Lung (tissue), 12 donors: ENCODE results near the gene GRK1. TPM values are rescaled to one million over a fixed set of nuclear protein-coding genes. Genes with fewer than 3 reads are reported as not detected.

ENCODE experiments used
- ATAC-seq: fragments of 200-7000 bp; cut with Tn5 transposase; one replicate; pipeline ENCODE4 v1.9.1; 2020; ENCODE audit warnings: moderate number of reproducible peaks; ENCODE audit not compliant: insufficient read depth, low FRiP score
- DNase-seq, 3 donors: peaks; one replicate each; pipeline ENCODE4 v3.0.0-alpha.2; 2013 to 2017
- H3K27ac ChIP-seq, 2 donors: one replicate each; pipeline ENCODE4 v1.5.1; 2013; ENCODE audit warnings: mild to moderate bottlenecking in 2 of 2, moderate library complexity in 2 of 2, control low read depth in 1 of 2, inconsistent platforms in 1 of 2, low read depth in 1 of 2, low read length in 1 of 2
- H3K27me3 ChIP-seq, 3 donors: one replicate each; pipeline ENCODE4 v1.5.1; 2013; ENCODE audit warnings: low read length in 2 of 3; ENCODE audit not compliant: control insufficient read depth in 3 of 3, insufficient read depth in 3 of 3
- H3K36me3 ChIP-seq, 4 donors: one replicate each; pipeline ENCODE4 v1.5.1; 2013; ENCODE audit warnings: low read length in 4 of 4, mild to moderate bottlenecking in 1 of 4, moderate library complexity in 1 of 4; ENCODE audit not compliant: control insufficient read depth in 4 of 4, insufficient read depth in 4 of 4
- H3K4me1 ChIP-seq, 5 donors: one replicate each; pipeline ENCODE4 v1.5.1; 2013; ENCODE audit warnings: low read length in 5 of 5, mild to moderate bottlenecking in 2 of 5, moderate library complexity in 1 of 5; ENCODE audit not compliant: control insufficient read depth in 5 of 5, insufficient read depth in 5 of 5
- H3K4me3 ChIP-seq: one replicate; pipeline ENCODE4 v1.5.1; 2013; ENCODE audit warnings: mild to moderate bottlenecking, control low read depth, moderate library complexity
- H3K9ac ChIP-seq, 2 donors: one replicate each; pipeline ENCODE4 v1.5.1; 2013; ENCODE audit warnings: low read length in 2 of 2, control low read depth in 1 of 2; ENCODE audit not compliant: insufficient read depth in 1 of 2
- H3K9me3 ChIP-seq, 4 donors: one replicate each; pipeline ENCODE4 v1.5.1; 2013; ENCODE audit warnings: low read length in 3 of 4, mild to moderate bottlenecking in 1 of 4, moderate library complexity in 1 of 4; ENCODE audit not compliant: control insufficient read depth in 4 of 4, insufficient read depth in 3 of 4
- WGBS, 2 donors: extraction: QIAGEN DNeasy Blood & Tissue Kit; methylation state at CpG; one replicate each; pipeline ENCODE4 v1.1.7; 2013; 5-methylcytosine and 5-hydroxymethylcytosine counted together
- polyA plus RNA-seq, 2 donors: library from polyadenylated mRNA; stranded (reverse); fragments of 200-250 nt; gene quantifications; one replicate each; pipeline ENCODE4 v1.2.1, GENCODE V29; 2013
- total RNA-seq, 2 donors: library from RNA; depleted of rRNA in 1 of 2; stranded (reverse); fragments of >200 nt in 1 of 2; gene quantifications; one replicate each; pipeline ENCODE4 v1.2.1, GENCODE V29; 2014 to 2021
- TF ChIP-seq, protein P1 (sequence below): IDR thresholded peaks from 2 replicates; pipeline ENCODE4 v1.5.1; 2012; ENCODE audit warnings: mild to moderate bottlenecking; ENCODE audit errors: control extremely low read depth, extremely low read depth
- donor health status: control.
- donor health status: control.
- donor health status: Bipolar disorder and iron deficiency.
- donor health status: healthy.
- donor health status: DM: yes; HTN: yes; CAD: no.

GRK1 gene
- total and polyA plus RNA-seq, 4 donors, result 0.03 to 3.1 TPM; not detected in 2

DNA sequence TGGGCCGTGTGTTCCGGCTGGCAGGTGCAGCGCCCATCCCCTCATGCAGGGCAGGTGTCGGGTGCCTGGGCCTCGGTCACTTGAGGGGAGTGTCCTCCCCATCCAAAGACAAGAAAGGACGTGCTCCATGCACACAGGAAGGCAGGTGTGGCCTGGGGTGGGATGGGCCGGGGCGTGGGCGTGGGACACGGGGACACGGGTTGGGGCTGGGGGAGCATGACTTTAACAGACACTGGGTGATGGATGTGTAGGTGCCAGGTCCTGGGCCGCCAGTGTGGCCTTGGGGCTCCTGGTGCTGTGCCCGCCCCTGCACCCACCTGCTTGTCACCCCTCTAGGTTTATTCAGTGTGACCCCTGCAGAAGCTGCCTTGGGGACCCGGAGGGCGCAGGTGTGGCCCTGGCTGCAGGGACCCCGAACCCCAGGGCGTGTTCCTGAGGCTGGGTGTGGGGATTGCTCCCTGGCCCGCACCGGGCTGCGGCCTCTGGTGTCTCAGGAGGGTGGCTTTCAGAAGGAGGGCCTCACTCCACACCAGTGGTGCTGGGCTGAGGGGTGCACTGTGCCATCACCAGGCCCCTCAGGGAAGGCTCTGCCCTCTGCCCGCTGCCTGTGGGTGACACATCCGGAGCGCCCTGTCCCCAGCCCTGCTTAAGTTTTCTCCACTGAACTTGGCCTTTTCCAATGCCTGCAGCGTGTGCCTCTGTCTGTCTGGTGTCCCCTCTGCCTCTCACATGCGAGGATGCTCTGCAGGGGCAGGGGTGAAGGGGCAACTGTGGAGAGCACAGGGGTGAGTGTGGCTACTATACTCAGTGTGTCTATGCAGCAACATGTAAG, 97.2 kb downstream of the GRK1 start:
- Histone ChIP-seq H3K9ac (no peak overlapping the region), H3K27ac (no peak overlapping the region), H3K4me3 (no peak overlapping the region), H3K27me3 (peaks cover 0 to 46% (median 24%) of the 10 kb centered on the region in 3 donors), H3K4me1 (peaks cover 0 to 10% (median 0%) of the 10 kb centered on the region in 5 donors), H3K36me3 (peaks cover 0 to 2% (median 0%) of the 10 kb centered on the region in 4 donors), H3K9me3 (peaks cover 0 to 2% (median 0%) of the 10 kb centered on the region in 4 donors)
- DNase-seq (no peak), ATAC-seq (no peak)
- TF ChIP-seq, protein P1, sequence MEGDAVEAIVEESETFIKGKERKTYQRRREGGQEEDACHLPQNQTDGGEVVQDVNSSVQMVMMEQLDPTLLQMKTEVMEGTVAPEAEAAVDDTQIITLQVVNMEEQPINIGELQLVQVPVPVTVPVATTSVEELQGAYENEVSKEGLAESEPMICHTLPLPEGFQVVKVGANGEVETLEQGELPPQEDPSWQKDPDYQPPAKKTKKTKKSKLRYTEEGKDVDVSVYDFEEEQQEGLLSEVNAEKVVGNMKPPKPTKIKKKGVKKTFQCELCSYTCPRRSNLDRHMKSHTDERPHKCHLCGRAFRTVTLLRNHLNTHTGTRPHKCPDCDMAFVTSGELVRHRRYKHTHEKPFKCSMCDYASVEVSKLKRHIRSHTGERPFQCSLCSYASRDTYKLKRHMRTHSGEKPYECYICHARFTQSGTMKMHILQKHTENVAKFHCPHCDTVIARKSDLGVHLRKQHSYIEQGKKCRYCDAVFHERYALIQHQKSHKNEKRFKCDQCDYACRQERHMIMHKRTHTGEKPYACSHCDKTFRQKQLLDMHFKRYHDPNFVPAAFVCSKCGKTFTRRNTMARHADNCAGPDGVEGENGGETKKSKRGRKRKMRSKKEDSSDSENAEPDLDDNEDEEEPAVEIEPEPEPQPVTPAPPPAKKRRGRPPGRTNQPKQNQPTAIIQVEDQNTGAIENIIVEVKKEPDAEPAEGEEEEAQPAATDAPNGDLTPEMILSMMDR, result no peak
- 88 to 89% methylated on average over 22 to 25 of the region's 25 CpGs for WGBS, 2 donors

DNA sequence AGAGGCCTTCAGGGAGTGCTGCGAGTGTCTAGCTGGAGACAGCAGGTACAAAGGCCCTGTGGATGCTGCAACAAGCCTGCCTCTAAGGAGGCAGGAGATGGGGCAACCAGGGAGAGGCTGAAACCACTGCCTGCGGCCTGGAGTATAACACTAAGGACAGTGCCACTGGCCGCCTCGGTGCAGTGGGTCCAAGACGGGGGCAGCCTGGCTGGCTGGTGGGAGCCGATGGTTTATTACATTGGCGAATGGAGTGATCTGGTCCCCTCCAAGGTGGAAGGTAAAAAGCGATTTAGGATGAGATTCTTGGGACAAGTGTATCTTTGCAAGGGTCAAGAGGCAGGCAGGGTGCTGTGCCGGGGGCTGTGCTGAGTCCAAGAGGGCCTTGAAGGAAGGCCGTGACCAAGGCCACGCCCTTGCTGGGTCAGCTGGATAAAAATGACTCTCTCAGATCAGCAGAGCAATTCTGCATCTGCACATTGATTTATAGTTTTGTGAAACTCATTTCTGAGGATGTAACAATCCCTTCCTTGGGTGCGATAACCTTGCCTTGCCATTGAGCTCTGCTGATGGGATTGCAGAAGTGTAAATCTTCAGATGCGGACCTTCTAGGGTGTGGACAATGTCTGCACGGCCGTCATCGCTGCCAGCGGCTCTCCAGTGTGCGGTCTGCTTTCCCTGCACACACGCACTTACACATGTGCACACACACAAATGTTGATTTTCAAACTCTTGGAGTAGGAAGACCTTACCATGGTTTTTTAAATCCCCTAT, 98.0 kb downstream of the GRK1 start:
- H3K9me3 ChIP-seq, result peaks cover 0 to 2% (median 0%) of the 10 kb centered on the region in 4 donors
- no peak overlapping the region for H3K27ac ChIP-seq
- no peak overlapping the region for H3K9ac ChIP-seq
- H3K4me3 ChIP-seq, result no peak overlapping the region
- DNase-seq, result no peak
- peaks cover 0 to 10% (median 0%) of the 10 kb centered on the region in 5 donors for H3K4me1 ChIP-seq
- H3K36me3 ChIP-seq, result peaks cover 0 to 5% (median 0%) of the 10 kb centered on the region in 4 donors
- peaks cover 0 to 39% (median 19%) of the 10 kb centered on the region in 3 donors for H3K27me3 ChIP-seq
- TF ChIP-seq, protein P1, result no peak
- 91 to 92% methylated on average over 19 of the region's 19 CpGs for WGBS, 2 donors
- ATAC-seq, result no peak

DNA sequence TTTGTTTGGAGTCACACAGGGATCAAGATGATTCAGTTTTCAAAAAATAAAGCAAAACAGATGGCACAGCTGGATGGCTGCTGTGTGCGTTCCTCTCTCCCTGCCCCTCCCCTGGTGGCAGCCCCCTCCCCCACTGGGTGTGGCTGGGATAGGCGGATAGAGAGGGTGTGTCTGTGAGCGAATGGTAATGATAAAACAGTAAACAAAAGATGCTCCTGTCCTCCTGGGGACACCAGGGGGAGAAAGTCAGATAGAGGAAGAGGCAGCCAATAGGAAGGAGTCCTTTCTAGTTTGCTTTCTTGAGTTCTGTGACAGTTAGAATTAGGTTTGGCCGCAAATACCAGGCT, 98.5 kb downstream of the GRK1 start:
- TF ChIP-seq, protein P1, result no peak
- Histone ChIP-seq H3K4me1 (peaks cover 0 to 10% (median 0%) of the 10 kb centered on the region in 5 donors), H3K9ac (no peak overlapping the region), H3K9me3 (peaks cover 0 to 2% (median 0%) of the 10 kb centered on the region in 4 donors), H3K27me3 (peaks cover 0 to 33% (median 18%) of the 10 kb centered on the region in 3 donors), H3K36me3 (peaks cover 0 to 5% (median 0%) of the 10 kb centered on the region in 4 donors), H3K4me3 (no peak overlapping the region), H3K27ac (no peak overlapping the region)
- WGBS, 2 donors, result 61 to 75% methylated on average over 4 of the region's 4 CpGs
- DNase-seq (no peak), ATAC-seq (no peak)
